Caco-2 (cell line): ENCODE results near the gene LOXL3. TPM values are rescaled to one million over a fixed set of nuclear protein-coding genes. Genes with fewer than 3 reads are reported as not detected.

Experiments
- BruUV-seq: library from RNA; stranded (reverse); fragments of 400-500 nt; replicated peaks from 2 replicates; lab custom pipeline; 2021; lab: Mats Ljungman, UMichigan
- CTCF ChIA-PET: fragments of 300-600 bp; sonication (Branson Sonifier 250); formaldehyde crosslinking; loops from one replicate; lab custom pipeline; 2022; ENCODE audit warnings: antibody characterized with exemption; lab: Charles Lee
- POLR2A ChIA-PET: fragments of 300-600 bp; sonication (Branson Sonifier 250); formaldehyde crosslinking; loops from one replicate; lab custom pipeline; 2022; ENCODE audit warnings: antibody characterized with exemption; lab: Charles Lee
- DNase-seq, 2 experiments: peaks; one replicate each; pipeline versions ENCODE4 v3.0.0 to v3.0.0-alpha.2; 2020 to 2022
- H3K27me3 ChIP-seq: replicated peaks from 2 replicates; pipeline ENCODE4 v1.6.0; 2011; ENCODE audit warnings: low read length; ENCODE audit not compliant: control insufficient read depth, insufficient read depth
- H3K36me3 ChIP-seq: 2 replicates; pipeline ENCODE4 v1.5.1; 2011; ENCODE audit warnings: low read length; ENCODE audit not compliant: control insufficient read depth, insufficient read depth
- H3K4me1 ChIP-seq: fragments of 250-450 bp; sonication (Bioruptor Pico); 2 replicates; pipeline ENCODE4 v1.5.1; 2020; ENCODE audit warnings: mild to moderate bottlenecking
- H3K4me3 ChIP-seq: 2 replicates; pipeline ENCODE4 v1.5.1; 2011; ENCODE audit warnings: low read depth, mild to moderate bottlenecking, control low read depth, low read length
- H3K9me3 ChIP-seq: fragments of 250-450 bp; sonication (Bioruptor Pico); 2 replicates; pipeline ENCODE4 v1.5.1; 2020; ENCODE audit warnings: mild to moderate bottlenecking, moderate library complexity
- H3K27ac Mint-ChIP-seq: one replicate; pipeline ENCODE4 v1.8.0; 2022; ENCODE audit warnings: mixed read lengths; ENCODE audit not compliant: unreplicated experiment
- H3K27me3 Mint-ChIP-seq: one replicate; pipeline ENCODE4 v1.8.0; 2022; ENCODE audit warnings: mixed read lengths; ENCODE audit not compliant: insufficient read depth, unreplicated experiment
- H3K36me3 Mint-ChIP-seq: one replicate; pipeline ENCODE4 v1.8.0; 2022; ENCODE audit warnings: mild to moderate bottlenecking, mixed read lengths; ENCODE audit not compliant: insufficient read depth, unreplicated experiment
- H3K4me1 Mint-ChIP-seq: one replicate; pipeline ENCODE4 v1.8.0; 2022; ENCODE audit warnings: low read depth, mixed read lengths; ENCODE audit not compliant: unreplicated experiment
- H3K4me3 Mint-ChIP-seq: one replicate; pipeline ENCODE4 v1.8.0; 2022; ENCODE audit warnings: mild to moderate bottlenecking, moderate library complexity, mixed read lengths; ENCODE audit not compliant: unreplicated experiment
- H3K9me3 Mint-ChIP-seq: one replicate; pipeline ENCODE4 v1.8.0; 2022; ENCODE audit warnings: mixed read lengths; ENCODE audit not compliant: unreplicated experiment
- CTCF ChIP-seq, 2 experiments: fragments of 200-600 bp in 1 of 2; IDR thresholded peaks; 1 replicate in 1 of 2; 2 replicates in 1 of 2; pipeline versions ENCODE4 v1.5.1 to v1.8.0; 2011 to 2022; ENCODE audit warnings: antibody characterized with exemption in 1 of 2, control low read depth in 1 of 2, inconsistent platforms in 1 of 2, low read depth in 1 of 2, low read length in 1 of 2, mild to moderate bottlenecking in 1 of 2, moderate library complexity in 1 of 2; ENCODE audit not compliant: insufficient read depth in 1 of 2, severe bottlenecking in 1 of 2, unreplicated experiment in 1 of 2
- intact Hi-C: fragments of 100-400 bp; cut with micrococcal nuclease; formaldehyde crosslinking; loops from one replicate; pipeline ENCODE4 v1.10.0; 2022; ENCODE audit not compliant: unreplicated experiment
- total RNA-seq: library from RNA; stranded (reverse); gene quantifications from 2 replicates; pipeline ENCODE4 v1.2.3, GENCODE V29; 2022

LOXL3 gene
- total RNA-seq, 1 experiment from 2014 or later = 13.8 TPM

- TSS peak; percentile 9 for BruUV-seq
- peaks cover 33% of the 10 kb centered on the region for H3K4me1 Mint-ChIP-seq
- CTCF ChIA-PET = interaction anchor here (0.6 to 2.9 kb wide), 3 partner anchors 13 to 49 kb away, joined by 3 to 9 read pairs (median 8); partner anchors contain the start of genes CCDC142 and TTC31
- no peak for TF ChIP-seq CTCF (IDR thresholded peaks at IDR 0.05; ENCODE audit: insufficient read depth in 1 of 2, low read depth in 1 of 2, low read length in 1 of 2, severe bottlenecking in 1 of 2, unreplicated experiment in 1 of 2)
- no peaks in the 10 kb centered on the region for H3K9me3 Mint-ChIP-seq
- Histone ChIP-seq H3K9me3 (no peaks in the 10 kb centered on the region), H3K4me3 (peak overlapping the region; percentile 75), H3K4me1 (peaks cover 61% of the 10 kb centered on the region), H3K27me3 (no peaks in the 10 kb centered on the region), H3K36me3 (0 out of 2 replicates have a peak, but pooled peaks cover 2% of the 10 kb centered on the region)
- POLR2A ChIA-PET = interaction anchor here (1.0 to 5.2 kb wide), 5 partner anchors 13 to 31 kb away, joined by 3 to 17 read pairs (median 4); partner anchors contain the start of gene DQX1
- peak; percentile 72 to 81 for DNase-seq
- H3K27ac Mint-ChIP-seq = peak overlapping the region; percentile 87
- H3K4me3 Mint-ChIP-seq = peak overlapping the region; percentile 94
- no peaks in the 10 kb centered on the region for H3K27me3 Mint-ChIP-seq
- intact Hi-C loops = loop anchor here (1.0 kb wide), 1 partner anchor 13 kb away; no protein-coding TSS in a partner anchor
- H3K36me3 Mint-ChIP-seq = peaks cover 53% of the 10 kb centered on the region
Measured at GRCh38 chr2:74502147-74502719, 51.5 kb downstream of the LOXL3 start.

- intact Hi-C loops = loop anchor here (1.0 kb wide), 1 partner anchor 12 kb away; no protein-coding TSS in a partner anchor
- POLR2A ChIA-PET = interaction anchor here (0.9 to 5.2 kb wide), 5 partner anchors 12 to 43 kb away, joined by 3 to 17 read pairs (median 3); partner anchors contain the start of genes DQX1 and WBP1
- H3K4me1 Mint-ChIP-seq = peaks cover 29% of the 10 kb centered on the region
- peak overlapping the region; percentile 87 for H3K27ac Mint-ChIP-seq
- H3K4me3 ChIP-seq = peak overlapping the region; percentile 75
- peaks cover 52% of the 10 kb centered on the region for H3K36me3 Mint-ChIP-seq
- no TSS peak for BruUV-seq
- H3K27me3 ChIP-seq = no peaks in the 10 kb centered on the region
- H3K9me3 ChIP-seq = no peaks in the 10 kb centered on the region
- no peaks in the 10 kb centered on the region for H3K27me3 Mint-ChIP-seq
- H3K4me1 ChIP-seq = peaks cover 59% of the 10 kb centered on the region
- CTCF ChIA-PET = interaction anchor here (0.6 to 2.9 kb wide), 3 partner anchors 12 to 48 kb away, joined by 3 to 9 read pairs (median 8); partner anchors contain the start of genes CCDC142 and TTC31
- TF ChIP-seq CTCF (IDR thresholded peaks at IDR 0.05; ENCODE audit: insufficient read depth in 1 of 2, low read depth in 1 of 2, low read length in 1 of 2, severe bottlenecking in 1 of 2, unreplicated experiment in 1 of 2) = no peak
- DNase-seq = no peak
- no peaks in the 10 kb centered on the region for H3K9me3 Mint-ChIP-seq
- H3K36me3 ChIP-seq = peaks cover 3% of the 10 kb centered on the region; the same call in 1 of the 2 replicates
- peak overlapping the region; percentile 94 for H3K4me3 Mint-ChIP-seq
Measured at GRCh38 chr2:74501335-74502071, 52.2 kb downstream of the LOXL3 start.

DNA sequence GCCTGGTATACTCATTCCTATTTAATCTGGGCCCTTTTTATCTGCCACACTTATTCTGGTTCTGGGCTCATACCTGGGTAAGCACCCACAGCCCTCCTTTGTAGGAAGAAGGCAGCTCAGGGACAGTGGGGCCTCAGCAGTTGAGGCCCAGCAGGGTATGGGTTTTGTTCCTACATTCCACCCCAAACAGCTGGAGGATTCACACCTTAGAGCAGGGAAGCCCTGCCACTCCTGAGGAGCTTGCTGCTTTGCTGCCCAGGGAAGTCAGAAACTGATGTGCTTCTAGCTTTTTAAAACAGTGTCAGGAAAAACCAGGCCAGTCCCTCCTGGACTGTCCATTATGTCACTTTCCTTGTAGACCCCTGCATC lies 53.2 kb downstream of the LOXL3 start:
- no peak for TF ChIP-seq CTCF (IDR thresholded peaks at IDR 0.05; ENCODE audit: insufficient read depth in 1 of 2, low read depth in 1 of 2, low read length in 1 of 2, severe bottlenecking in 1 of 2, unreplicated experiment in 1 of 2)
- Mint-ChIP-seq H3K27me3 (no peaks in the 10 kb centered on the region), H3K27ac (no peak overlapping the region), H3K4me1 (peaks cover 26% of the 10 kb centered on the region), H3K36me3 (peaks cover 48% of the 10 kb centered on the region), H3K4me3 (peak overlapping the region; percentile 96), H3K9me3 (no peaks in the 10 kb centered on the region)
- CTCF ChIA-PET = interaction anchor here (0.7 kb wide), 1 partner anchor 35 kb away, joined by 3 read pairs; the partner anchor contains the start of gene MOGS
- no TSS peak for BruUV-seq
- no peak for DNase-seq
- peaks cover 50% of the 10 kb centered on the region for H3K4me1 ChIP-seq
- POLR2A ChIA-PET = interaction anchor here (0.9 to 5.2 kb wide), 2 partner anchors 11 to 42 kb away, joined by 3 to 17 read pairs; partner anchors contain the start of gene WBP1
- no peaks in the 10 kb centered on the region for H3K9me3 ChIP-seq
- no peaks in the 10 kb centered on the region for H3K27me3 ChIP-seq
- H3K4me3 ChIP-seq = no peak overlapping the region
- H3K36me3 ChIP-seq = peaks cover 3% of the 10 kb centered on the region; the same call in 1 of the 2 replicates
- intact Hi-C loops = no loop called here
